ENCODE measurements around the gene OPRL1. TPM values are rescaled to one million over a fixed set of nuclear protein-coding genes. Genes with fewer than 3 reads are reported as not detected.

Gene OPRL1
- total RNA-seq, 1 experiment from 2014 or later: 3.9 TPM

DNA sequence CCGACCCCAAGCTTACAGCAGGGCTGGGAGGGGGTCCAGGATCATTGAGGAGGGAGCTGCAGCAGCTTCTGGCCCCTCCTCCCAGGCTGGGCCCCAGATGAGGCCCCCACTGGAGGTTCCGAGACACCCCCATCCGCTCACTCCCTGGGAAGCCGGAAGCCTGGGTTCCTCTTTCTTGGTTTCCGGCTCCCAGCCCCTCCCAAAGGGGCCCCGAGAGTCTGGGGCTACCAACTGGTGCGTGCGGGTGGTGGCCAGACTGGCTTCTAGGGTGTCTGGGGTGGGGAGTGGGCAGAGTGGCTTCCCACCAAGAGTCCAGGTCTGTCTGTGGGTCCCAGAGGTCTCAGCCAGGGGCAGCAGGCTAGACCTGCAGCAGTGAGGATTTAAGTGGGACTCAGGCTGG is 2.8 kb upstream of the OPRL1 start:
- H3K27ac ChIP-seq (ENCODE audit: low read length): no peak overlapping the region
- no peak for TF ChIP-seq TCF7L2 (IDR thresholded peaks at IDR 0.05; ENCODE audit: low read depth, low read length)
- TF ChIP-seq, protein P1, sequence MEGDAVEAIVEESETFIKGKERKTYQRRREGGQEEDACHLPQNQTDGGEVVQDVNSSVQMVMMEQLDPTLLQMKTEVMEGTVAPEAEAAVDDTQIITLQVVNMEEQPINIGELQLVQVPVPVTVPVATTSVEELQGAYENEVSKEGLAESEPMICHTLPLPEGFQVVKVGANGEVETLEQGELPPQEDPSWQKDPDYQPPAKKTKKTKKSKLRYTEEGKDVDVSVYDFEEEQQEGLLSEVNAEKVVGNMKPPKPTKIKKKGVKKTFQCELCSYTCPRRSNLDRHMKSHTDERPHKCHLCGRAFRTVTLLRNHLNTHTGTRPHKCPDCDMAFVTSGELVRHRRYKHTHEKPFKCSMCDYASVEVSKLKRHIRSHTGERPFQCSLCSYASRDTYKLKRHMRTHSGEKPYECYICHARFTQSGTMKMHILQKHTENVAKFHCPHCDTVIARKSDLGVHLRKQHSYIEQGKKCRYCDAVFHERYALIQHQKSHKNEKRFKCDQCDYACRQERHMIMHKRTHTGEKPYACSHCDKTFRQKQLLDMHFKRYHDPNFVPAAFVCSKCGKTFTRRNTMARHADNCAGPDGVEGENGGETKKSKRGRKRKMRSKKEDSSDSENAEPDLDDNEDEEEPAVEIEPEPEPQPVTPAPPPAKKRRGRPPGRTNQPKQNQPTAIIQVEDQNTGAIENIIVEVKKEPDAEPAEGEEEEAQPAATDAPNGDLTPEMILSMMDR (IDR thresholded peaks at IDR 0.05): no peak
- no peak for TF ChIP-seq SIN3A (IDR thresholded peaks at IDR 0.05; ENCODE audit: borderline replicate concordance, insufficient read depth, low read depth, low read length)
- TF ChIP-seq POLR2AphosphoS5 (IDR thresholded peaks at IDR 0.05; ENCODE audit: low read depth, low read length): no peak
- TF ChIP-seq, protein P2, sequence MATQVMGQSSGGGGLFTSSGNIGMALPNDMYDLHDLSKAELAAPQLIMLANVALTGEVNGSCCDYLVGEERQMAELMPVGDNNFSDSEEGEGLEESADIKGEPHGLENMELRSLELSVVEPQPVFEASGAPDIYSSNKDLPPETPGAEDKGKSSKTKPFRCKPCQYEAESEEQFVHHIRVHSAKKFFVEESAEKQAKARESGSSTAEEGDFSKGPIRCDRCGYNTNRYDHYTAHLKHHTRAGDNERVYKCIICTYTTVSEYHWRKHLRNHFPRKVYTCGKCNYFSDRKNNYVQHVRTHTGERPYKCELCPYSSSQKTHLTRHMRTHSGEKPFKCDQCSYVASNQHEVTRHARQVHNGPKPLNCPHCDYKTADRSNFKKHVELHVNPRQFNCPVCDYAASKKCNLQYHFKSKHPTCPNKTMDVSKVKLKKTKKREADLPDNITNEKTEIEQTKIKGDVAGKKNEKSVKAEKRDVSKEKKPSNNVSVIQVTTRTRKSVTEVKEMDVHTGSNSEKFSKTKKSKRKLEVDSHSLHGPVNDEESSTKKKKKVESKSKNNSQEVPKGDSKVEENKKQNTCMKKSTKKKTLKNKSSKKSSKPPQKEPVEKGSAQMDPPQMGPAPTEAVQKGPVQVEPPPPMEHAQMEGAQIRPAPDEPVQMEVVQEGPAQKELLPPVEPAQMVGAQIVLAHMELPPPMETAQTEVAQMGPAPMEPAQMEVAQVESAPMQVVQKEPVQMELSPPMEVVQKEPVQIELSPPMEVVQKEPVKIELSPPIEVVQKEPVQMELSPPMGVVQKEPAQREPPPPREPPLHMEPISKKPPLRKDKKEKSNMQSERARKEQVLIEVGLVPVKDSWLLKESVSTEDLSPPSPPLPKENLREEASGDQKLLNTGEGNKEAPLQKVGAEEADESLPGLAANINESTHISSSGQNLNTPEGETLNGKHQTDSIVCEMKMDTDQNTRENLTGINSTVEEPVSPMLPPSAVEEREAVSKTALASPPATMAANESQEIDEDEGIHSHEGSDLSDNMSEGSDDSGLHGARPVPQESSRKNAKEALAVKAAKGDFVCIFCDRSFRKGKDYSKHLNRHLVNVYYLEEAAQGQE (IDR thresholded peaks at IDR 0.05; ENCODE audit: insufficient read depth in 1 of 2, low read depth in 2 of 2, low read length in 1 of 2): no peak
- peaks cover 17% of the 10 kb centered on the region for H3K4me1 ChIP-seq (ENCODE audit: control insufficient read depth, insufficient read depth, low read length)
- H3K36me3 ChIP-seq (ENCODE audit: control insufficient read depth, insufficient read depth, low read length): no peaks in the 10 kb centered on the region
- no peaks in the 10 kb centered on the region for H3K27me3 ChIP-seq (ENCODE audit: control insufficient read depth, insufficient read depth, low read length)
- no peaks in the 10 kb centered on the region for H3K9me3 ChIP-seq (ENCODE audit: control insufficient read depth, insufficient read depth, low read depth, low read length)
- in situ Hi-C loops (cut with HindIII; ENCODE audit: low pct_unique_long_range_greater_than_20kb, low sequenced_read_pairs): no loop called here
- ChIA-PET POLR2A (no interaction called here), CTCF (no interaction called here)
- intact Hi-C loops (cut with micrococcal nuclease; ENCODE audit: unreplicated experiment): no loop called here
- BruUV-seq (replicated peaks): no TSS peak
- H3K4me3 ChIP-seq (ENCODE audit: low read depth in 2 of 2, low read length in 2 of 2): no peak overlapping the region
- ATAC-seq (no peak), DNase-seq (ENCODE audit: low read depth, low spot score) (no peak)

DNA sequence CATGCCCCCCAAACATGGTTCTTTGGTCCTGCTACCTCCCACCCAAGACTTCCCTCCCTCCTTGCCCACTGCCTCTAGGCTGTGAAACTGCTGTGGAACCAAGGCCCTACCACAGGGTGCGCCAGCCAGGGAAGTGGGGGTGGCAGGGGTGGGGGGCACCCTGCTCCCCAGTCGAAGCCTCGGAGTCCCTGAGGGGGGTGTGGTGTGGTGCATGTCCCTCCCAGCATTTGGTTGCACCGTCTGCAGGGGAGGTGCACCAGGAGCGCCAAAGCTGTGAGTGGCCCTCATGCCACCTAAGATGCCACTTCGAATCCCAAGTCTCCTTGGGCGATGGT is 2.4 kb upstream of the OPRL1 start:
- ChIA-PET POLR2A (interaction anchor here (1.0 kb wide), 1 partner anchor 97 kb away, joined by 4 read pairs; the partner anchor contains the start of gene PRPF6), CTCF (no interaction called here)
- H3K9me3 ChIP-seq (ENCODE audit: control insufficient read depth, insufficient read depth, low read depth, low read length): no peaks in the 10 kb centered on the region
- TF ChIP-seq SIN3A (IDR thresholded peaks at IDR 0.05; ENCODE audit: borderline replicate concordance, insufficient read depth, low read depth, low read length) (no peak), POLR2AphosphoS5 (IDR thresholded peaks at IDR 0.05; ENCODE audit: low read depth, low read length) (no peak), TCF7L2 (IDR thresholded peaks at IDR 0.05; ENCODE audit: low read depth, low read length) (no peak)
- TF ChIP-seq, protein P1 (IDR thresholded peaks at IDR 0.05): no peak
- TF ChIP-seq, protein P2 (IDR thresholded peaks at IDR 0.05; ENCODE audit: insufficient read depth in 1 of 2, low read depth in 2 of 2, low read length in 1 of 2): no peak
- no peak overlapping the region for H3K27ac ChIP-seq (ENCODE audit: low read length)
- H3K4me1 ChIP-seq (ENCODE audit: control insufficient read depth, insufficient read depth, low read length): peaks cover 21% of the 10 kb centered on the region
- BruUV-seq (replicated peaks): no TSS peak
- no peaks in the 10 kb centered on the region for H3K36me3 ChIP-seq (ENCODE audit: control insufficient read depth, insufficient read depth, low read length)
- H3K27me3 ChIP-seq (ENCODE audit: control insufficient read depth, insufficient read depth, low read length): no peaks in the 10 kb centered on the region
- in situ Hi-C loops (cut with HindIII; ENCODE audit: low pct_unique_long_range_greater_than_20kb, low sequenced_read_pairs): no loop called here
- DNase-seq (ENCODE audit: low read depth, low spot score): no peak
- H3K4me3 ChIP-seq (ENCODE audit: low read depth in 2 of 2, low read length in 2 of 2): no peak overlapping the region
- ATAC-seq: no peak
- intact Hi-C loops (cut with micrococcal nuclease; ENCODE audit: unreplicated experiment): no loop called here

All from Panc1 (cell line).